GM21447 (cell line): ENCODE data around the gene TAF10.

Source experiments
- ATAC-seq: cut with Tn5 transposase; IDR thresholded peaks from one replicate; pipeline ENCODE4 v1.9.1; 2021; ENCODE audit not compliant: unreplicated experiment

The TAF10 gene

DNA sequence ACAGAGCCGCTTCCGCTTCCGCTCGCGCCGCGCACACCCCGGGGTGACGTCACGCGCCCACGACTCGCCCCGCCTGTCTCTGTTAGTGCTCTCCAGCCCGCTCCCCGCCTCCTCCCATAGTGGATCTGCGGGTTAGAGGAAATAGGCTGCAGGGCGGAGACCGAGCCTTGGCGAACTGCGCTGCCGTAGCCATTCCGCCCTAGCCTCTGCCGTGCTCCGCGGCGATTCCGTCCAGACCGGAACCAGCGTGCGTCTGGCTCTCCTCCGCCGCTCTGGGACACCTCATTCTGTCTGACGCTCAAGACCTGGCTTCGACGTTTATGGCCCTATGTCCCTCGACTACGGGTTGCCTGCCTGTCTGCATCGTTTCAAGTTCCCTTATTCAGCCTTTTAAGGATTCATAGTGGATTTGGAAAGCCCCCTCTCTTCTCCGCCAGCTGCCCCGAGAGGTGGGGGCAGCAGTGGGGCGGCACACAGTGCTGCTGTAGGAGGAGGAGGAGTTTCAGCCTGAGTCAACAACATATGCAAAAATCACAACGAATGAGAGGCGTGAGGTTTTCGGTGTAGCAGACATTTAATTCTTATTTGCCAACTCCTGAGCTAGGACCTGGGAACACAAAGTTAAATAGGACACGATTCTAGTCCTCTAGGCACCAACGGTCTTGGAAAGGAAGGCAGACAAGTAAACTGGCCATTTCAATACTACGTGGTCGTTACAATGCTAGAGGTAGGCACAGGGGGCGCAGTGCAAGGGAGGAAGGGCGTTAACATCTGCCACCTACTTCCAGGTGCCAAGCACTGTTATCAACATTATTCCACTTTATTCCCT is at the start of gene TAF10:
Gene TAF10, minus strand, starts transcription at position 4 of the 829 bp plus-strand sequence. CDS start 27 bp downstream, outside the sequence.
- ATAC-seq = peak; percentile 88

DNA sequence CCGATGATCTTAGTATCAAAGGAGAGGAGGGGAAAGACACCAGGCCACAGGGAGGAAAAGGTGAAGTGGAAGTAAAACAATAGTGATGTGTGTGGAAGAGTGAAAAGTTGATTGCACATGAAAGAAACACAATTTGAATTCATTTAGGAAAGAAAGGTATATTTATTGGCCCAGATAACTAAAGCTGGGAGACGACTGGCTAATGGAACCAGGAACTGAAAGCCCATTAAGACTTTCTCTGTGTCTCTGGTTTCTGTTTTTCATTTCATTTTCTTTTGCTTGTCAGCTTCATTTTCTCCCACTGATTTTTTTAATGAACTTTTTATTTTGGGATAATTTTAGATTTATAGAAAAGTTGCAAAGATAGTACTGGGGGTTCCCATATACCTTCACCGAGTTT is 48.7 kb upstream of the TAF10 start:
- ATAC-seq = no peak

DNA sequence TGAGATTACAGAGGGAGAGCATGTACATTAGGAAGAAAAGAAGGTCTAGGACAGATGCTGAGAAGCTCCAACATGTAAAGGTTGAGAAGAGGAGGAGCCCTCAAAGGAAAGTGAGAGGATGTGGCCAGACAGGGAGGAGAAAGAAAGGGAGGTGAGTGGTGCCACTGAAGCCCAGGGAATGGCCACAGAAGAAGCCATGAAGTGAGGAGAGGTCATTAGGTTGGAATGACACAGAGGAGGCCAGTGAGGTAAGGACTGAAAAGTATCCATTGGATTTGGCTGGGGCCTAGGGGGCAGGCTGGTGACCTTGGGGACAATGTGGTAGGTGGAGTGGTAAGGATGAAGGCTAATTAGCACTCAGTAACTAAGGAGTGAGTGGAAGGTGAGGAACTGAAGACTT is 46.6 kb upstream of the TAF10 start:
- no peak for ATAC-seq

DNA sequence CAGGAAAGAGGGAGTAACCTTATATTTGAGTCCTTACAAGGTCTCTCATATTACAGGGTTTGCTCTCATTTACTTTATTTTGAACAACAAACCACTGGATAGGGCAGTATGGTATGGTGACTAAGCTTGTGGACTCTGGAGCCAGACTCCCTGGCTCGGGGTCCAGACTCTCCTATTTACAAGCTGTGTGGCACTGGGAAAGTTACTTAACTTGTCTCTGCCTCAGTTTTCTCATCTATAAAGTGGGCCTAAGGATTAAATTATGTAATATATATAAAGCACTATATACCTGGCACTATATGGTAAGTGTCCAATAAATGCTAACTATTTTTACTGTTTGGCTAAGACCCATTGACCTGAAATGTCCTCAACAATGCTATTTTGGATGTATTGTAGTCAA is 45.3 kb upstream of the TAF10 start:
- no peak for ATAC-seq

DNA sequence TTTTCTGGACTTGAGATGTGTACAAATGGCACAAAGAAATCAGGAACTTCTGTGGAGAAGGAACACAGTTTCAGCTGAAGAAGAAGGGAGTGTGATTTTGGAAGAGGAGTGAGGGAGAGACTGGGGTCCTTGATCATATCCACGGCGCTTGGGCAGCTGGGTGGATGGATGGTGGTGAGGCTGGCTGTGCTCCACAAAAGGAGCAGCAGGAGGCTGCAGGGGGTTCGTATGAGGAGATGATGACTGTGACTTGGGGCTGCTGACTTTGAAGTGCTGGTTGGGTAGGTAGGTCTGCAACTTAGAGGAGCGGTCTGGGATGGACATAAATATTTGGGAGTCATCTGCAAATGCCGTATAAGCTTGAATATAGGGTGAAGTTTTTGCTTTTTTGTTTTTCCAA is 44.9 kb upstream of the TAF10 start:
- no peak for ATAC-seq

DNA sequence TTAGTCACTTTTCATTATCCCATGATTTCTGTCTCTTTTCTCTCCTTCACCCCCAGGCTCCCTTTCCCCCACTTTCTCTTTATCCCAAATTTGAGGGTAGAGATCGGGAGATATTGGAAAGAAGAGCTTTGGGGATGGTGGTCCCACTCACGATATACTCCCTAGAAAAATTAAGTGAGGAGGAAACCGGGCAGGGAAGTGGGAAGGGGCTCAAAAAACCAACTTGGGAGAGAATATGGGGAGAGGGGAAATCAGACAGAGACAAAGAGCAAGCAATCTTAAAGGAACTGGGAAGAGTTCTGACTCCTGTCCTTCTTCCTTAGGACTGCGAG is 44.5 kb upstream of the TAF10 start:
- ATAC-seq = no peak

DNA sequence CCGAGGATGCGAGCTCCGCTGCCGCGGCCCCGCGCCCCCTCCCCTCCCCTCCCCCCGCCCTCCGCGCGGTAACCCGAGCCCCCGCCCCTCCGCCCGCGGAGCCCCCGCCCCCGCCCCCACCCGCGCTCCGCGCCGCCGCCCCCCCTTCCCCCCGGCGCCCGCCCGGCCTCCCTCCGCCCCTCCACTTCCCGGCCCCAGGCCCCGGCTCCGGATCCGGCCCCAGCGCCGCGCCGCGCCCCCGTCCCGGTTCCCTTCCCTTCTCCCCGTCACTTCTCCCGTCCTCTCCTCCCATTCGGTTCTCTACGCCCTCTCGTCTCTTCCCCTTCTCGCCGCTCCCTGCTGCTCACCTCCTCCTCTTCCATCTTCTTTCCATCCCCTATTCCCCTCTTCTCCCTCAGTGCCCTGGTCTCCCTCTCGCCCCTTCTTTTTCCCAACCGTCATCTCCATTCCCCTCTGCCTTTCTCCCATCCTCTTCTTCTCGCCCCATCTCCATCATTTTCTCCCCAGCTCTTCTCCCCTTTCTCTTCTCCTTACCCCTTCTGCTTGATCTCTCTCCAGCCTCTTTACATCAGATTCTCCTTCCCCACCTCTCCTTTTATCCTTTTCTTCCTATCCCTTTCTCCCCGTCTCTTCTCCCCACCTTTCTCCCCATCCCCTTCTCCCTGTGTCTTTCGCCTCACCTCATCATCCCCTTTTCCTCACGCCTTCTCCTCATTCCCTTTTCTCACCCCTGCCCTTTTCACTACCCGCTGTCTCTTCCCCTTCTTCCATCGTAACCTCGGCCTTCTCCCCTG is 44.0 kb upstream of the TAF10 start, which contains the start of gene DCHS1:
Gene DCHS1, minus strand, starts transcription at position 20 of the 794 bp plus-strand sequence. CDS start 14,196 bp downstream, outside the sequence.
- ATAC-seq = no peak

DNA sequence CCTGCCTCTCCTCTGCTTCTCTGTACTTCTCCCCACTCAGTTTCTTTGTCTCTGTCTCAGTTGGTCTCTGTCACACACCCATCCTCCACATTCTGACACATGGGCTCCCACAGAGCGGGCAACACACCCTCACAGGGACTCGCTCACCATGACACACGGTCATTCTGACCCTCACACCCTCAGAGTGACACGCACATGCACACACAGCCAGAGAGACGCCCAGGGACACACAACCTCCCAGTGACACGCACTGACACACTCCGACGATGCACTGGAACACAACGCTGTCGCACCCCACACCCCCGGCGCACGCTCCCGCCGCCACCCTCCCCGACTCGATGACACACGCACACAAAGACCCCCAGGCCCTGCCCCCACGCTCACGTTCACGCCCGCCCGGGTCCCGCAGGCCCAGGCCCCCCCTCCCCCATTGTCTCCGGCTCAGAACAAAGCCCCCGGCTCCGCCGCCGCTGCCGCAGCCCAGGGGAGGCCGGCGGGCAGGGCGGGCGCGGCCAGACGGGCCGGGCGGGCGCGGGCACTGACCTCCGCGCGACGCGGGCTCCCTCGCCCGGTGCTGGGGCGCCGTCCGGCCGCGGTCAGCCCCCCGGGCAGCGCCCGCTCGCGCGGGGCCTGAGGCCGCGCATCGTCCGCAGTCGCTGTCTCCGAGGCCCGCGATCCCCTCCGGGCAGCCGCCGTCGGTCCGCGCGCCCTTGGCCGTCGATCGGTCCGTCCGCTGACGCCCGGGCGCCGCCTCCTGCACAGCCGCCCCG is 43.2 kb upstream of the TAF10 start:
- ATAC-seq = no peak

DNA sequence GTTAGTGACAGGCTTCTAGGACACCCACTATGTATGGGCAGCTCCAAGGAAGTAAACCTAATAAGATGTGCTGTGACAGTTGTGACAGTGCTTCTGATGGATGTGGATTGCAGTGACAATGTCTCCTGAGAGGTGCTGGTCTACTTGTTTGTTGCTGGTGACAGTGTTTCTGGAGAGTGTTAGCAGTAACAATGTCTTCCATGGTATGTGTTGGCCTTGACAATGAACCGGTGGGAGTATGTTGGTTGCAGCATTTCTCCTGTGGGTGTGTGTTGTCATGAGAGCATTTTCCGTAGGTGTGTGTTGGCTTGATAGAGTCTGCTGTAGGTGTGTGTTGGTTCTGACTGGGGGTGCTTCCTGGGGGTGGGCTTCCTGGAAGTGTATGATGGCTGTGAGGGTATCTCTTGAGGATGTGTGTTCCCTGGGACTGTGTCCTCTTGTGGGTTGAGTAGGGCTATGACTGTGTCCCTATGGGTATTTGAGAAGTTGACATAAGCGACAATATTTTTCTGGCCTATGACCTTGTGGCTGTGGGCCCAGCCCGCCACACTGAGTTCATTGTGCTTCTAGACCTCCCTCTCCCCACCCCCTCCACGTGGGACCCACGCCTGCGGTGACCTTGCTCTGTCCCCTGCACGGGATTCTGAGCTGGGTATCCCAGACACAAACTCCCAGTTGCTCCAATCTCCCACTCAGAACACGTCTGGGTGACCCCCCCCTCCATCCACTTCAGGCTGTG is 42.4 kb upstream of the TAF10 start:
- no peak for ATAC-seq

DNA sequence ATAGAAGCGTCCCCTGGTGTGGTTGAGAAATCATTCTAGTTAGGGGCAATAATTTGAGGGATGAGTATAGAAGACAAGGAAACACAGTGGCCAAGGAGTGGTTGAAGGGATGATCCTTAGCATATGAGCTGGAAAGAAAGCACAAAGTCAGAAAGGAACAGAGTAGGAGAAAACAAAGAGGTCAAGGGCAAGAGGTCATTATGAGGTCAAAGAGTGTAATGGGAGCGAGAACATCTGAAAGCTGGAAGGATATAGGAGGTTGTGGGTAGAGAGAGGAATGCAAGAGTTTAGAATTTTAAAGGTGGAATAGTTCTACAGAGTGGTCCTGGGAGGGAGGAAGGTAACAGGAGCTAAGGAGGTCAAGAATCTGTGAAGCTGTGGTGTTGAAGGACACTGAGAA is 41.6 kb upstream of the TAF10 start:
- ATAC-seq = no peak

DNA sequence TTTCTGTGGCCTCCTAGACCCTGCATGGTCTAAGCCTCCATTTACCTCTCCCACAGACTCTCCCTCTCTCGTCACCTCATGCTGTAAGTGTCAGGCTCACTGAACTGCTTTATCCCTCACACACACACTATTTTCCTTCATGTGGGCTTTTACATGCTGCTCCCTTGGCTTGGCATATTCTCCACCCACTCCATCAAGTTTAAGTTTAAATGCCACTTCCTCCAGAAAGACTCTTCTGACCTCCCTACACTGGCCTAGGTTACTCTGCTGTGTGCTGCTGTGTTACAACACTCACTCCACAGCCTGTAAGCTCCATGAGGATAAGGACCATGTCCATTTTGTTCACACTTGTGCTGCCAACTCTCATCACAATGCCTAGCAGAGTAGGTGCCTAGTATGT is 41.1 kb upstream of the TAF10 start:
- ATAC-seq = no peak

DNA sequence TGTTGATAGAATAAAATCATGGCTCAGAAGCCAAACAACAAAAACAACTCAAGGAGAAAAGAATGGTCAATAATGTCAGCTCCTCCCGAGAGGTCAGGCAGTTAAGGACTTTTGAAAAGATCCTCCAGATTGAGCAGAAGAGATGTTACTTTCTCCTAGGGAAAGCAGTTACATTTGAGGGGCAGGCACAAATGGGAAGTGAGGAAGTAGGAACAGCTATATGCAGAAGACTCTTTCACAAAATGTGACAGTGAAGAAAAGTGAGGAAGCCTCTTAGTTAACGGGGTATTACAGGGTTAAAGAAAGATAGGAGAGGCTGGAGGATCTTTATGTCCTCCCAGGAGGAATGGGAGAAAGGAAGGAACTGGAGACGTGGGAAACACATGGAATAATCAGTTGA is 40.2 kb upstream of the TAF10 start:
- no peak for ATAC-seq

DNA sequence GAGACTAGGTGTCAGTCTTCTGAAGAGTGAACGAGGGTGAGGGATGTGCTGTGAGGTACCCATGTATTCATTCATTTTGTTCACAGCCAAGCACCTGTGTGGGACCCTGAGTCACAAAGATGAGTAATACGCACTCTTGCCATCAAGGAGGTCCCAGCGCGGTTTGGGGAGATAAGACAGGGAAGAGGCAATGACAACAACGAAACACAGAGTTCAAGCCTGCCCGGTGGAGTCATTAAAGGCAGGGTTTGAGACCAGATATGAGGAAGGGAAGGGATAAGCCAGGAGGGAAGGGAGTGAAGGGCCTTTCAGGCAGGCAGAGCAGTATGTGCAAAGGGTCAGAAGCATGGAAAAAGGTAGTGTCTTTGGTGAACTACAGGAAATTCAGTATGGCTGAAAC is 39.0 kb upstream of the TAF10 start:
- no peak for ATAC-seq

DNA sequence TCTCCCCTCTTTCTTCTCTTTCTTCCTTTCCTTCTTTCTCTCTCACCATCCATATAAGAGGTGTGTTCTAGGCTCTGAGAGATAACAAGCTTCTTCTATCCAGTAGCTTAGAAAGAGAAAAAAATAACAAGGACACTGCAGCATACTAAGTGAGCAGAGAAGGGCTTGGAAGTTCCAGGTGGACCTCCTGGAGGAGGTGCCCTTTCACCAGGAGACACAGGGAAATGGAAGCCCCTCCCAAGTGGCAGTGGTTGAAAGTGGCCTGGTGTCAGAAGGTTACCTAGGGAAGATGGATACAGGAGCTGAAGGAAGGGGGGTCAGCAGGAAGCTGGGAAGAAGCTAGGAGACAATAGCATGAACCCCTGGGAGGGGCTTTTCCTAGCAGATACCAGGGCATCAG is 38.1 kb upstream of the TAF10 start:
- no peak for ATAC-seq

DNA sequence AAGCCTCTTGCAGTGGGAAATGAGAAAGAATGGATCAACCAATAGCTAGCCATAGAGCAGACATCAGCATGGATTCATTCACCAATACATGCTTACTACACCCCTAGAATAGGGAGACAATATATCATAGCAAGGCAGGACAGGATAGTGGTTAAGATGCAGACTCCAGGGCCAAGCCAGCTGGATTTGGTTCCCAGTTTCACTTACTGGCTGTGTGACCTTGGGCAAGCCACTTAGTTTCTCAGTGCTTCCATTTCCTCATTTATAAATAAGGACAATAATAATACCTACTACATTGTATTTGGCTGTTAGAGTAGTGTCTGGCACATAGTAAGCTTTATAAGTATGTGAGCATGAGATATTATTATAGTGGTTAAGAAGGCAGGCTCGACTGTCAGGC is 36.5 kb upstream of the TAF10 start:
- ATAC-seq = no peak

DNA sequence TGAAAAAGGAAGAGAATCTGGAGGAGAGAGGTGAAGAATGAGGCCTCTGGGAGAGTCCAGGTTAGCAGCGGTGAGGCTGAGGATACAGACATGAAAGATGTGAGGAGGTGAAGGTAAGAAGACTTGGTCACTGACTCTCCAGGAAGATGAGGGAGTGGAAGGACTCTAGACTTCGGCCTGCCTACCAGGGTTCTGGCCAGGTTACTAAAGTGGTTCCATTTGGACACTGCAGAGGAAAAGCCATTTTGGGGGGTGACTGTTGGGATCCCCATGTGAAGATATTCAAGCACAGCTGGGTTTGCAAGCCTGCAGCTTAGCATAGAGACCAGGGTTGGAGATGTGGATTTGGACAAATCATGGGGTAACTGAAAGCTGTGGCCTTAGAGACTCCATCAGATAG is 35.8 kb upstream of the TAF10 start:
- no peak for ATAC-seq

DNA sequence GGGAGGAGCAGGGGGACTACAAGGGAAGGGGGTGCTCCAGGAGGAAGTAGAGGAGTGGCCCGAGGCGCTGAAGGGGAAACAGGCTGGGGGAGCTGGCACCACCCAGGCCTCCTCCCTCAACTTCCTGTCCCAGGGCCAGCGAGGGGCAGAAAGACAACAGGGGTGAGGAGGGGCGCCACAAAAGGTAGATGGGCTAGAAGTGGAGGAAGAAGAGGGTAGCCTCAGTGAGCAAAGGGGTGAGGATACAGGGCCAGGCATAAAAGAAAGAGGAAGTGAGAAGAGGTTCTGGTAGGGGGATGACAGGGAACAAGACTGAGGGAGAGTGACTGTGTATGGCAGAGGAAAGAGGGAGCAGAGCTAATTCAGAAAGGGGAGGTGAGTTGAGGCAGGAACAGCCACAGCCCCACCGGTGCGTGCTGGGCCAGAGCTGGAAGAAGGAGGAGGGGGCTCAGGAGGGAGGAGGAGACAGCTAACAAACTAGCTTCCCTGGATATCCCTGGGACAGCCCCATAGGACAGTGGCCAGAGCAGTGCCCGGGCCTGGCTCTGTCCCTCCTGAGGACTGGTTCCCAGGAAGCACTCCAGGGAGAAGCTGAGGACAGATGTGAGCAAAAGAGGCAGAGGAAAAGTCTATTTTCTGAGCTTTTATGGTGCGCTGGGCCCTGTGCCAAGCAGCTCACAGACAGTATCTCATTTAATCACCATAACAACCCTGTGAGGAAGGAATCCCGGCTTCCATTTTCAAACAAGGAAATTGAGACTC is 35.1 kb upstream of the TAF10 start:
- ATAC-seq = peak; percentile 93

DNA sequence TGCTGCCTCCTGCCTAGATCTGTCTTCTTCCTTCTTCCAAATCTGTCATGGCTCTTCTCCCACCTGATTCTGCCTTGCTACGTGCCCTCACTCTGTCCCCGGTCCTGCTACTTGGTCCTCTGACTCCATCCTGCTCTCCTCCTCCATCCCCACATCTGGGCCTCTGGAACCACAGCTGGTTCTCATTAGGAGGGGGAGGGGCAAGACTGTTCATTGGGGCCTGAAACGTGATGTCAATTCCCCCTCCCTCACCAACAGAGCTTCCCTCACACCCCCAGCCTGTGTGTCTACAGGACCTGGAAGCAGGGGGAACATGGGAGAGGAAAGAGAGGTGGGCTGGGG is 34.5 kb upstream of the TAF10 start:
- ATAC-seq = peak; percentile 12

DNA sequence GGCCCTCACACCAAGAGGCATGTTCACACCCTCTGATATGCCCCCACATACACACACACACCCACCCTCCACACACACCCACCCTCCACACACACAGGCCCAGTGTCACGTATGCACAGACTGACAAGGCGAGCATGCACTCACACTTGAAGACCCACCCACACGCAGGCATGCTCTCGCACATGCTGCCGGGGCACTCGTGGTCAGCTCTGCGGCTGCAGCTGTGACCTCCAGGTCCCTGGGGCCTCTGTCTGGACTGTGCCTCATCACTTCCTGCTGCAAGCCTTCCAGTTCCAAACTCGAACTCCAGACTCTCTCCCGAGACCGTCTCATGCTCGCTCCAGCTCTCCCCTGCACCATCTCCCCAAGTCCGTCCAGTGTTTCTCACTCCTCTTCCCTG is 34.1 kb upstream of the TAF10 start:
- no peak for ATAC-seq

DNA sequence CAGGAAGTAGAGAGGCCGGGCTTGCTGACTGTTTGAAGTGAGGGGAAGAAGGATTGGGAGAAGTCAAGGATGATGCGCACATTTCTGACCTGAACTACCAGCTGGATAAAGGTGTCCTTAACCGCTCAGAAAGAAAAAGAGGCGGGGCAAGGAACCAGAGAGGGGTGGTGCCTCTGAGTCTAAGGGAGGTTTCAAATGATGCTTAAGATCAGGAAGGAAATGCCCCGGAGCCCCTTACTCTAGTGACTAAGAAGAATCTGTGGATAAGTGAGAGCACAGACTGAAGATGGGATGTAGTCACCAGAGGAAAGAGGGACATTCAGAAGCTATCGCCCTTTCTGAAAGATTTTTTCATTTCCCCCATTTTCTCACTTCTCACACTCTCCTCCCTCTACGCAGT is 30.9 kb upstream of the TAF10 start:
- no peak for ATAC-seq
